HepG2 (cell line): Measurements from ENCODE around the gene LRRC4. TPM values are rescaled to one million over a fixed set of nuclear protein-coding genes. Genes with fewer than 3 reads are reported as not detected.

Source experiments
- ARHGAP35 ChIP-seq: sonication (generic); formaldehyde crosslinking; IDR thresholded peaks from 2 replicates; pipeline ENCODE4 v1.9.0; 2022; ENCODE audit warnings: mild to moderate bottlenecking, inconsistent platforms, moderate library complexity, missing genetic modification reagents, borderline replicate concordance
- HBP1 ChIP-seq: IDR thresholded peaks from 2 replicates; pipeline ENCODE4 v1.6.1; 2016; ENCODE audit warnings: low read depth, control low read depth
- NKX3-1 ChIP-seq: sonication (generic); formaldehyde crosslinking; IDR thresholded peaks from 2 replicates; pipeline ENCODE4 v1.5.0; 2020; ENCODE audit warnings: missing genetic modification reagents
- PREB ChIP-seq: sonication (generic); formaldehyde crosslinking; IDR thresholded peaks from 2 replicates; pipeline ENCODE4 v1.4.0; 2020; ENCODE audit warnings: missing genetic modification reagents
- SKIL ChIP-seq: sonication (generic); formaldehyde crosslinking; IDR thresholded peaks from 2 replicates; pipeline ENCODE4 v1.8.0; 2022; ENCODE audit warnings: missing genetic modification reagents, mild to moderate bottlenecking, moderate library complexity, borderline replicate concordance
- TGIF2 ChIP-seq: IDR thresholded peaks from 2 replicates; pipeline ENCODE4 v1.6.1; 2016; ENCODE audit warnings: control low read depth, missing compliant biosample characterization
- ZNF124 ChIP-seq: sonication (generic); formaldehyde crosslinking; IDR thresholded peaks from 2 replicates; pipeline ENCODE4 v1.4.0; 2020; ENCODE audit warnings: missing genetic modification reagents
- ZNF547 ChIP-seq: sonication (generic); formaldehyde crosslinking; IDR thresholded peaks from 2 replicates; pipeline ENCODE4 v1.5.1; 2020; ENCODE audit warnings: mild to moderate bottlenecking, missing genetic modification reagents
- ZNF878 ChIP-seq: sonication (generic); formaldehyde crosslinking; IDR thresholded peaks from 2 replicates; pipeline ENCODE4 v1.8.1; 2023; ENCODE audit warnings: mild to moderate bottlenecking, missing genetic modification reagents, moderate library complexity
- ZNF879 ChIP-seq: sonication (generic); formaldehyde crosslinking; IDR thresholded peaks from 2 replicates; pipeline ENCODE4 v1.8.1; 2023; ENCODE audit warnings: missing genetic modification reagents
- polyA plus RNA-seq, 8 experiments: library from polyadenylated mRNA; depleted of rRNA in 3 of 8; stranded (reverse) in 7 of 8; unstranded in 1 of 8; fragments of >200 nt; fragmentation: Illumina TruSeq in 4 of 8; extraction: Trizol in 4 of 8; gene quantifications; 2 replicates each; pipeline versions ENCODE4 v1.2.1 to v1.2.3, GENCODE V29; 2011 to 2016; ENCODE audit warnings: low read depth in 4 of 8, missing spikeins in 1 of 8, mixed read lengths in 1 of 8; ENCODE audit not compliant: insufficient read depth in 1 of 8
- total RNA-seq, 5 experiments: library from RNA; depleted of rRNA; stranded (reverse); fragments of >200 nt; fragmentation: Illumina TruSeq; extraction: Trizol; gene quantifications; 2 replicates each; pipeline ENCODE4 v1.2.3, GENCODE V29; 2016; ENCODE audit warnings: low read depth in 1 of 5

LRRC4 gene
- total and polyA plus RNA-seq, 2 of the 13 experiments (the other 11 are each of a cell fraction or from before 2014, with no cell fraction given): not detected

GRCh38 chr7:128075242-128076095 is 44.2 kb upstream of the LRRC4 start (continued):
- TF ChIP-seq PREB (CRISPR knock-in tag) (no peak), ARHGAP35 (no peak), ZNF878 (CRISPR knock-in tag) (no peak), ZNF879 (CRISPR knock-in tag) (no peak), TGIF2 (CRISPR knock-in tag) (no peak), ZNF547 (CRISPR knock-in tag) (no peak), NKX3-1 (CRISPR knock-in tag) (no peak), ZNF124 (no peak), SKIL (CRISPR knock-in tag) (no peak), HBP1 (no peak)
